ENCODE results near the gene SLC38A9.

GRCh38 chr5:55737793-55738192 lies 25.7 kb upstream of the SLC38A9 start, which contains the start of gene DDX4:
- TF ChIP-seq ZNF274 (IDR thresholded peaks at IDR 0.05; ENCODE audit: low read depth, low read length) (no peak), SUZ12 (IDR thresholded peaks at IDR 0.05; ENCODE audit: extremely low read depth, insufficient read depth, insufficient read length) (no peak), YY1 (IDR thresholded peaks at IDR 0.05; ENCODE audit: insufficient read depth, insufficient read length) (no peak)

Data from NT2/D1 (cell line).